AG09319 (cell line): Measurements from ENCODE around the gene CHD5.

Experiments
- DNase-seq: peaks from one replicate; pipeline ENCODE4 v3.0.0-alpha.2; 2010; ENCODE audit warnings: low read depth; ENCODE audit errors: extremely low read depth
- CTCF ChIP-seq: IDR thresholded peaks from 2 replicates; pipeline ENCODE4 v1.5.1; 2011; ENCODE audit warnings: low read depth, mild to moderate bottlenecking, inconsistent platforms, low read length, moderate library complexity

Gene CHD5

GRCh38 chr1:6093071-6093470 lies 87.0 kb downstream of the CHD5 start:
- no peak for DNase-seq
- no peak for TF ChIP-seq CTCF

- no peak for DNase-seq
- TF ChIP-seq CTCF: no peak
Measured at GRCh38 chr1:6092211-6092610, 87.9 kb downstream of the CHD5 start.

GRCh38 chr1:6091823-6092109 lies 88.4 kb downstream of the CHD5 start:
- no peak for DNase-seq

GRCh38 chr1:6090996-6091822 lies 88.9 kb downstream of the CHD5 start:
- no peak for DNase-seq
- TF ChIP-seq CTCF: no peak

More at GRCh38 chr1:6091823-6092109, 88.4 kb downstream of the CHD5 start:
- TF ChIP-seq CTCF: no peak

- TF ChIP-seq CTCF: no peak
Measured at GRCh38 chr1:6090288-6090687, 89.8 kb downstream of the CHD5 start.

GRCh38 chr1:6088956-6089355 lies 91.2 kb downstream of the CHD5 start:
- no peak for DNase-seq
- no peak for TF ChIP-seq CTCF

More at GRCh38 chr1:6090288-6090687, 89.8 kb downstream of the CHD5 start:
- no peak for DNase-seq

GRCh38 chr1:6087958-6088357 lies 92.2 kb downstream of the CHD5 start:
- no peak for TF ChIP-seq CTCF
- DNase-seq: no peak
